GM12872 (cell line): ENCODE measurements around the gene NPC1L1.

Experiments
- CTCF ChIP-seq: IDR thresholded peaks from 3 replicates; pipeline ENCODE4 v1.5.1; 2011; ENCODE audit warnings: low read depth, mild to moderate bottlenecking, low read length, moderate library complexity; ENCODE audit not compliant: insufficient read depth

Gene NPC1L1

DNA sequence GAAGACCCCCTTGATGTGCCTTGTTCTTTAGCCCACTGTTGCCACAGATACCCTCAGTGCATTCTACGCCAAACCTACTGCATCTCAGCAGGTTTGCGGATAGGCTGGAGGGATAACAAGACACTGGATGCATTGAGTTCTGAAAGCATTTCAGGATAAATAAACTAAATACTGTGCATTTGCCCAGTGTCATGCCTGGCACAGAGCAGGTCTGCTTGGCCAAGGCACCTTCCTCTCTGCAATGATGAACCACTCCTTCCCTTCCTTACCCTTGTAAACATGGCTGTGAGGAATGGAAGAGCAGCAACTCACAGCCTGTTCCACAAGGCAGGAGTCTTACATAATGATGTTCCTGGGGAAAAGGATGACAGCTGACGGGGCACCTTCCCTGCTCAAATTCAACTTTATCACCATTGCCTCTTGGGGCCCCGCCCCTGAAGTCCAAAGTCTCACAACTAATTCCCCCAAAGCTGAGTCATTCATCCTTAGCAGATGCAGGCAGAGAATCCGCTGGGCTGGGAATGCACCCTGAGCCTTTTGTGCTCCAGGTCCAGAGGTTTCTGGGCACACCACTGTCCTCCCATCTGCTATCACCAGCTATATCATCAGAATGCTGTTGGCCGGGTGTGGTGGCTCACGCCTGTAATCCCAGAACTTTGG is 21.0 kb upstream of the NPC1L1 start:
- no peak for TF ChIP-seq CTCF

DNA sequence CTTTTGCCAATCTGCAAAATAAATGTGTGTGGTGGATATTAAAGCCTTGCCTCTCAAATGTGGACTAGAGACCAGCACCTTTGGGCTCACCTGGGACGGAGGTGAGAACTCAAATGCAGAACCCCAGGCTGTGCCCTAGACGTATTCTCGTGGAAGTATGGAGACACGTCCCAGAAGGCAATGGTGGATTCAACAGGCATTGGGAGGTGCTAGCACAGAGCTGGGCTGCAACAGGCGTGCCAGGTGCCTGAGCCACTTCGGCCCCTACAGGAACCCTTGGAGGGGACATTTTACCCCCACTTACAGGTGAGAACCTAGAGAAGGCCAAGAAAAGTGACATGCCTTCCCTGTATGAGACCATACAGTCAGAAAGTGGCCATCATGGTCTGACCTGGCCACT is 20.4 kb upstream of the NPC1L1 start:
- TF ChIP-seq CTCF: no peak

GRCh38 chr7:44559485-44559884 is 18.4 kb upstream of the NPC1L1 start:
- no peak for TF ChIP-seq CTCF

- TF ChIP-seq CTCF: no peak
Observed at GRCh38 chr7:44557485-44557884, 16.4 kb upstream of the NPC1L1 start.

DNA sequence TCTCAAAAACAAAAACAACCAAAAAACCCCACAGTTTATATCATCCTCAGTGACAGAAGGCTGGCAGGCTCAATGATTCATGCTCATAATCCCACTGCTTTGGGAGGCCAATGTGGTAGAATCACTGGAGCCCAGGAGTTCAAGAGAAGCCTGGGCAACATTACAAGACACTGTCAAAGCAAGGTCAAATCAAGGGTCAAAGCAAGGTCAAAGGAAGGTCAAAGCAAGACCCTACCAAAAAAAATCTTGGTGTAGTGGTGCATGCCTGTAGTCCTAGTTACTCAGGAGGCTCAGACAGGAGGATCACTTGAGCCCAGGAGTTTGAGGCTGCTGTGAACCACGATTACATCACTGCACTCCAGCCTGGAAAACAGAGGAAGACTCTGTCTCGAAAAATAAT is 14.2 kb upstream of the NPC1L1 start:
- no peak for TF ChIP-seq CTCF

DNA sequence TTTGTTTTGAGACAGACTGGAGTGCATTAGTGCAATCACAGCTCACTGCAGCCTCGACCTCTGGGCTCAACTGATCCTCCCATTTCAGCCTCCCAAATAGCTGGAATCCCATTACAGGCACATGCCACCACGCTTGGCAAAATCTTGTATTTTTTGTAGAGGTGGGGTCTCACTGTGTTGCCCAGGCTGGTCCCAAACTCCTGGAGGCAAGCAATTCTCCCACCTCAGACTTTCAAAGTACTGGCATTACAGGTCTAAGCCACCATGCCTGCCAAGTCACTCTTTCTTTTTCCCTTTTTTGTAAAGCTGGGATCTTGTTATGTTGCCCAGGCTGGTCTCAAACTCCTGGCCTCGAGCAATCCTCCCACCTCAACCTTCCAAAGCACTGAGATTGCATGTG is 8.3 kb upstream of the NPC1L1 start:
- TF ChIP-seq CTCF: no peak

GRCh38 chr7:44548893-44549292 is 7.8 kb upstream of the NPC1L1 start:
- TF ChIP-seq CTCF: no peak
